ENCODE measurements around the gene IDH3A. TPM values are rescaled to one million over a fixed set of nuclear protein-coding genes. Genes with fewer than 3 reads are reported as not detected.

The IDH3A gene
- total RNA-seq, 1 experiment from 2014 or later, result 115 TPM

GRCh38 chr15:78204351-78205309 is 55.5 kb downstream of the IDH3A start:
- TF ChIP-seq CBX3 (IDR thresholded peaks at IDR 0.05; ENCODE audit: low read depth) (no peak), YY1 (IDR thresholded peaks at IDR 0.05; ENCODE audit: extremely low read depth, insufficient replicate concordance, low read depth, low read length) (no peak), POLR2AphosphoS5 (IDR thresholded peaks at IDR 0.05; ENCODE audit: low read depth, low read length) (no peak), FOSL1 (IDR thresholded peaks at IDR 0.05; ENCODE audit: low read depth) (no peak), EZH2phosphoT487 (IDR thresholded peaks at IDR 0.05; ENCODE audit: borderline replicate concordance) (no peak), EZH2 (IDR thresholded peaks at IDR 0.05) (no peak), CTCF (IDR thresholded peaks at IDR 0.05 in 2 of 3, conservative IDR thresholded peaks at IDR 0.05 in 1 of 3; ENCODE audit: borderline replicate concordance in 1 of 3, insufficient read depth in 1 of 3, low read depth in 2 of 3, low read length in 2 of 3) (no peak), RAD21 (IDR thresholded peaks at IDR 0.05; ENCODE audit: low read depth) (no peak), ELF1 (IDR thresholded peaks at IDR 0.05; ENCODE audit: borderline replicate concordance, low read depth) (no peak), POLR2A (IDR thresholded peaks at IDR 0.05; ENCODE audit: borderline replicate concordance, extremely low read depth, insufficient read depth, insufficient read length) (no peak), SP1 (IDR thresholded peaks at IDR 0.05; ENCODE audit: low read depth) (no peak), SIN3A (IDR thresholded peaks at IDR 0.05; ENCODE audit: low read depth) (no peak), ZFX (IDR thresholded peaks at IDR 0.05) (no peak)
- BruUV-seq (replicated peaks), result no TSS peak
- no peak for DNase-seq (ENCODE audit: low read depth, low spot score)
- no peaks in the 10 kb centered on the region for H3K36me3 ChIP-seq (ENCODE audit: control insufficient read depth in 1 of 2, insufficient read depth in 2 of 2, low read length in 2 of 2)
- H3K4me1 ChIP-seq (ENCODE audit: control insufficient read depth in 1 of 2, insufficient read depth in 2 of 2, low read length in 2 of 2), result peaks cover 3 to 18% of the 10 kb centered on the region in 2 experiments
- no peaks in the 10 kb centered on the region for H3K27me3 ChIP-seq (ENCODE audit: insufficient read depth, low read length)
- H3K9me2 ChIP-seq (ENCODE audit: insufficient read depth), result no peaks in the 10 kb centered on the region
- no peak overlapping the region for H3K4me3 ChIP-seq (replicated peaks in 1 of 2; ENCODE audit: low read depth in 1 of 2, low read length in 2 of 2)
- no peaks in the 10 kb centered on the region for H4K20me1 ChIP-seq (ENCODE audit: insufficient read depth)
- no peak overlapping the region for H3K9ac ChIP-seq (ENCODE audit: low read length)
- H3K27ac ChIP-seq (ENCODE audit: low read depth, low read length), result no peak overlapping the region
- CTCF ChIA-PET, result interaction anchor here (3.5 kb wide), 1 partner anchor 9 kb away, joined by 21 read pairs; no protein-coding TSS in a partner anchor
- H3K4me2 ChIP-seq (ENCODE audit: low read length), result no peak overlapping the region
- POLR2A ChIA-PET, result no interaction called here
- H2AFZ ChIP-seq (ENCODE audit: low read depth, low read length, poor library complexity, severe bottlenecking), result no peak overlapping the region
- intact Hi-C loops (cut with micrococcal nuclease), result no loop called here
- ATAC-seq, result no peak
- RAD21 ChIA-PET (ENCODE audit: low non-redundant PET in 1 of 2, low total read pairs in 2 of 2, uncharacterized antibody in 2 of 2, unreplicated experiment in 2 of 2), result no interaction called here
- no peaks in the 10 kb centered on the region for H3K79me2 ChIP-seq (ENCODE audit: insufficient read depth, low read length)
- H3K9me3 ChIP-seq (ENCODE audit: control insufficient read depth in 1 of 2, insufficient read depth in 1 of 2, low read depth in 1 of 2, low read length in 2 of 2), result no peaks in the 10 kb centered on the region
